ENCODE measurements around the gene FTO.

DNA sequence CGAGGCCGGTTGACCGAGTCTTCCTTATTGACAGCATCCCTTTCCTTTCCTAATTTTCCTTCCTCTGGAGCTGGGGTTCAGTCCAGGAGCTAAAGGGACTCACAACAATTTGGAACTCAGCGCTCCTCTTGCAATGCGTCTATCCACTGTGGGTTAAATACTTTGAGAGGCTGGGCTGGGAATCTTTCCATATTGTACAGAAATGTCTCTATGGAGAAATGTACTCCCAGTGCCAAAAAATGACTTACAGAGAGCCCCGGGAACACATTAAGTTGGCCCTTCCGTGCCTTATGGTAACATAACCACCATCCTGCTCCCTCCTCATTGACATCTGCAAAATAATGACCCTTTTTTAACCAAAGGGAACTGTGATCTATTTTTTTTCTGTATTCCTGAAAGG, 192.8 kb downstream of the FTO start:
- TF ChIP-seq, protein P1, sequence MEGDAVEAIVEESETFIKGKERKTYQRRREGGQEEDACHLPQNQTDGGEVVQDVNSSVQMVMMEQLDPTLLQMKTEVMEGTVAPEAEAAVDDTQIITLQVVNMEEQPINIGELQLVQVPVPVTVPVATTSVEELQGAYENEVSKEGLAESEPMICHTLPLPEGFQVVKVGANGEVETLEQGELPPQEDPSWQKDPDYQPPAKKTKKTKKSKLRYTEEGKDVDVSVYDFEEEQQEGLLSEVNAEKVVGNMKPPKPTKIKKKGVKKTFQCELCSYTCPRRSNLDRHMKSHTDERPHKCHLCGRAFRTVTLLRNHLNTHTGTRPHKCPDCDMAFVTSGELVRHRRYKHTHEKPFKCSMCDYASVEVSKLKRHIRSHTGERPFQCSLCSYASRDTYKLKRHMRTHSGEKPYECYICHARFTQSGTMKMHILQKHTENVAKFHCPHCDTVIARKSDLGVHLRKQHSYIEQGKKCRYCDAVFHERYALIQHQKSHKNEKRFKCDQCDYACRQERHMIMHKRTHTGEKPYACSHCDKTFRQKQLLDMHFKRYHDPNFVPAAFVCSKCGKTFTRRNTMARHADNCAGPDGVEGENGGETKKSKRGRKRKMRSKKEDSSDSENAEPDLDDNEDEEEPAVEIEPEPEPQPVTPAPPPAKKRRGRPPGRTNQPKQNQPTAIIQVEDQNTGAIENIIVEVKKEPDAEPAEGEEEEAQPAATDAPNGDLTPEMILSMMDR (IDR thresholded peaks at IDR 0.05), result no peak
- no peak for TF ChIP-seq ZFX (IDR thresholded peaks at IDR 0.05; ENCODE audit: borderline replicate concordance)
